Endodermal cell (in vitro differentiated cells): ENCODE results near the gene ADSS2. TPM values are rescaled to one million over a fixed set of nuclear protein-coding genes. Genes with fewer than 3 reads are reported as not detected.

Experiments used
- DNase-seq: peaks from one replicate; pipeline ENCODE4 v3.0.0-alpha.2; 2017
- H3K27ac ChIP-seq: 2 replicates; pipeline ENCODE4 v1.5.1; 2013; ENCODE audit warnings: mild to moderate bottlenecking, low read depth, low read length, moderate library complexity
- H3K27me3 ChIP-seq: 2 replicates; pipeline ENCODE4 v1.6.1; 2013; ENCODE audit warnings: mild to moderate bottlenecking, low read length, moderate library complexity; ENCODE audit not compliant: insufficient read depth, control insufficient read depth, poor library complexity, severe bottlenecking
- H3K36me3 ChIP-seq: 2 replicates; pipeline ENCODE4 v1.7.0; 2013; ENCODE audit warnings: mild to moderate bottlenecking, low read length, moderate library complexity; ENCODE audit not compliant: control insufficient read depth, insufficient read depth
- H3K4me1 ChIP-seq: one replicate; pipeline ENCODE4 v1.7.0; 2013; ENCODE audit warnings: low read length; ENCODE audit not compliant: control insufficient read depth, insufficient read depth
- H3K4me3 ChIP-seq: 2 replicates; pipeline ENCODE4 v1.5.1; 2013; ENCODE audit warnings: mild to moderate bottlenecking, low read length, moderate library complexity
- H3K9ac ChIP-seq: 2 replicates; pipeline ENCODE4 v1.6.1; 2013; ENCODE audit warnings: mild to moderate bottlenecking, low read length, moderate library complexity; ENCODE audit not compliant: poor library complexity, severe bottlenecking; ENCODE audit errors: extremely low read depth
- H3K9me3 ChIP-seq: 2 replicates; pipeline ENCODE4 v1.6.1; 2013; ENCODE audit warnings: mild to moderate bottlenecking, low read length, moderate library complexity; ENCODE audit not compliant: control insufficient read depth
- H3K27ac Mint-ChIP-seq: 2 replicates; pipeline ENCODE4 v1.8.0; 2020; ENCODE audit warnings: mixed read lengths
- H3K27me3 Mint-ChIP-seq: 2 replicates; pipeline ENCODE4 v1.8.0; 2021; ENCODE audit warnings: mild to moderate bottlenecking, mixed read lengths; ENCODE audit not compliant: insufficient read depth
- H3K36me3 Mint-ChIP-seq: 2 replicates; pipeline ENCODE4 v1.8.0; 2020; ENCODE audit warnings: low read depth, mixed read lengths
- H3K4me1 Mint-ChIP-seq: 2 replicates; pipeline ENCODE4 v1.8.0; 2020; ENCODE audit warnings: mixed read lengths
- H3K4me3 Mint-ChIP-seq: 2 replicates; pipeline ENCODE4 v1.8.0; 2020; ENCODE audit warnings: mild to moderate bottlenecking, moderate library complexity, mixed read lengths
- H3K9me3 Mint-ChIP-seq: 2 replicates; pipeline ENCODE4 v1.8.0; 2020; ENCODE audit warnings: mild to moderate bottlenecking, mixed read lengths
- WGBS, 2 experiments: methylation state at CpG; one replicate each; pipeline versions ENCODE4 v1.1.5 to v1.1.7; 2013; ENCODE audit warnings: missing lambda C conversion rate in 2 of 2, mixed read lengths in 1 of 2; ENCODE audit not compliant: insufficient coverage in 1 of 2, insufficient read length in 1 of 2; 5-methylcytosine and 5-hydroxymethylcytosine counted together
- total RNA-seq, 2 donors: library from RNA; stranded (reverse); fragmentation: NEBNext Ultra II Directional in 1 of 2; extraction: Animal tissue kit (Norgen Biotek cat#: 25700) in 1 of 2; gene quantifications; 2 replicates in 1 of 2; 3 replicates in 1 of 2; pipeline ENCODE4 v1.2.1, GENCODE V29; 2021
- TF ChIP-seq, protein P1 (sequence below): fragments of 200-600 bp; sonication (generic); conservative IDR thresholded peaks from 2 replicates; pipeline ENCODE4 v1.5.0; 2021; ENCODE audit warnings: antibody characterized with exemption, mild to moderate bottlenecking

The ADSS2 gene
- total RNA-seq, 2 donors from 2014 or later = 45.9 to 50.2 TPM

DNA sequence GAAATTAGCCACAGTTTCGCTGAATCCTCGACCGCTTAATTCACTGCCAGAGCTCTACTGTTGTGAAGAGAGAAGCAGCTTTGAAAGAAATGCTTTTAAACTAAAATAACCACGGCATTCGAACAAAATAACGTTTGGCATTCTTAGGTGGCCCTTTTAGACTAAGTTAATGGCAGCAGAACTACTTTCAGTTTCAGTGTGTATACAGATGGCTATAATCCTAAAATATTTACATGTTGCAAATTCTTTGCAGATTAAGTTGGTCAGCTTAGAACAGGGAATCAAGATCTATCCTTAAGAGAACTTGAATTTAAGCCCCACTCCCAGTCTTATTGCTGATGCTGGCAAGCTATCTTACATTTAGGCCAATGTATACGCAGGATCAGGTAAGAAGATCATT lies 62.7 kb downstream of the ADSS2 start:
- H3K4me3 Mint-ChIP-seq = no peak overlapping the region
- no peak overlapping the region for H3K4me3 ChIP-seq
- H3K27me3 Mint-ChIP-seq = no peaks in the 10 kb centered on the region
- H3K27ac ChIP-seq = no peak overlapping the region
- peaks cover 8% of the 10 kb centered on the region for H3K4me1 Mint-ChIP-seq
- TF ChIP-seq, protein P1, sequence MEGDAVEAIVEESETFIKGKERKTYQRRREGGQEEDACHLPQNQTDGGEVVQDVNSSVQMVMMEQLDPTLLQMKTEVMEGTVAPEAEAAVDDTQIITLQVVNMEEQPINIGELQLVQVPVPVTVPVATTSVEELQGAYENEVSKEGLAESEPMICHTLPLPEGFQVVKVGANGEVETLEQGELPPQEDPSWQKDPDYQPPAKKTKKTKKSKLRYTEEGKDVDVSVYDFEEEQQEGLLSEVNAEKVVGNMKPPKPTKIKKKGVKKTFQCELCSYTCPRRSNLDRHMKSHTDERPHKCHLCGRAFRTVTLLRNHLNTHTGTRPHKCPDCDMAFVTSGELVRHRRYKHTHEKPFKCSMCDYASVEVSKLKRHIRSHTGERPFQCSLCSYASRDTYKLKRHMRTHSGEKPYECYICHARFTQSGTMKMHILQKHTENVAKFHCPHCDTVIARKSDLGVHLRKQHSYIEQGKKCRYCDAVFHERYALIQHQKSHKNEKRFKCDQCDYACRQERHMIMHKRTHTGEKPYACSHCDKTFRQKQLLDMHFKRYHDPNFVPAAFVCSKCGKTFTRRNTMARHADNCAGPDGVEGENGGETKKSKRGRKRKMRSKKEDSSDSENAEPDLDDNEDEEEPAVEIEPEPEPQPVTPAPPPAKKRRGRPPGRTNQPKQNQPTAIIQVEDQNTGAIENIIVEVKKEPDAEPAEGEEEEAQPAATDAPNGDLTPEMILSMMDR = no peak
- no peak overlapping the region for H3K27ac Mint-ChIP-seq
- peaks cover 4% of the 10 kb centered on the region for H3K4me1 ChIP-seq
- WGBS, 2 experiments = 95 to 97% methylated on average over 5 to 7 of the region's 7 CpGs
- no peaks in the 10 kb centered on the region for H3K9me3 ChIP-seq
- no peak for DNase-seq
- no peaks in the 10 kb centered on the region for H3K36me3 ChIP-seq
- no peaks in the 10 kb centered on the region for H3K36me3 Mint-ChIP-seq
- no peak overlapping the region for H3K9ac ChIP-seq
- H3K9me3 Mint-ChIP-seq = no peaks in the 10 kb centered on the region
- no peaks in the 10 kb centered on the region for H3K27me3 ChIP-seq

DNA sequence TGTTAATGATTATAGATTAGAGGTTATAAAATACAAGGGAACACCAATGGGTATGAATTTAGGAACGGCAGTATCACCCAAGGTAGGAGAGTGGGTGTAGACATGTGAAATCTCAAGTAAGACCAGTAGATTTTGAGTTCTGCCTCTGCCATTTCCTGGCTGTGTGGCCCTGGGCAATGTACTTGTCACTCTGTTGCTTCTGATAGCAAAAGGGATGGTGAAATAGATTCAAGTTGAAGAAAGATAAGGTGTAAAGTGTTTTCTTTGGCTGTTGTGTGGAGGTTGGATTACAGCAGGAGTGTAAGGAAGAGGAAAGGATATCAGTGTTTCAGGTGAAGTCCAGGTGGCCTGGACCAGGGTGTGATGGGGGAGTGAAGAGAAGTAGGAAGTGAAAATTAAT lies 64.3 kb downstream of the ADSS2 start:
- Histone ChIP-seq H3K27me3 (no peaks in the 10 kb centered on the region), H3K27ac (no peak overlapping the region), H3K4me1 (peaks cover 4% of the 10 kb centered on the region), H3K36me3 (no peaks in the 10 kb centered on the region), H3K4me3 (no peak overlapping the region), H3K9me3 (no peaks in the 10 kb centered on the region), H3K9ac (no peak overlapping the region)
- H3K27me3 Mint-ChIP-seq = no peaks in the 10 kb centered on the region
- TF ChIP-seq, protein P1 = no peak
- H3K4me3 Mint-ChIP-seq = no peak overlapping the region
- WGBS, 2 experiments = 89 to 100% methylated on average over 1 of the region's 1 CpG
- H3K4me1 Mint-ChIP-seq = peaks cover 8% of the 10 kb centered on the region
- H3K9me3 Mint-ChIP-seq = no peaks in the 10 kb centered on the region
- DNase-seq = no peak
- H3K36me3 Mint-ChIP-seq = no peaks in the 10 kb centered on the region
- H3K27ac Mint-ChIP-seq = no peak overlapping the region

DNA sequence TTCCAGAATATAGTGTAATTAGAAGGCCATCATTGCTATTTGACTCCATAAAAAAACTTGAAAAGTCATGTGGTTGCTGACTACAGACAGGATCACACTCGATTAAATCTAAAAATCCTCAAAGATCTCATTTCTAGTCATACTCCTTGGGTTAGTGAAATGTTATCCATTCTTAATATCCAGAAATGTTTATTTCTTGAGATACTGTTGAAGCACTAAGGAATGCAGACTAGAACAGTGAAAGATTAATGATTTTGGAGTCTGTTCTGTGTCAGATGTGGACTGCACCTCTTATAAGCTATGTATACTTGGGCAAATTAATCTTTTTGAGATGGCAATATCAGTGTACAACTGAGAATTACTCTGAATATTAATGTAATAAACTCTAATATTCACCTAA lies 65.1 kb downstream of the ADSS2 start:
- Mint-ChIP-seq H3K36me3 (no peaks in the 10 kb centered on the region), H3K9me3 (no peaks in the 10 kb centered on the region), H3K4me3 (no peak overlapping the region), H3K27me3 (no peaks in the 10 kb centered on the region), H3K4me1 (peaks cover 8% of the 10 kb centered on the region), H3K27ac (no peak overlapping the region)
- 100% methylated on average over 1 of the region's 1 CpG; no CpG with 5 or more reads in 1 of the 2 experiments for WGBS, 2 experiments
- no peaks in the 10 kb centered on the region for H3K36me3 ChIP-seq
- no peak overlapping the region for H3K4me3 ChIP-seq
- H3K27me3 ChIP-seq = no peaks in the 10 kb centered on the region
- TF ChIP-seq, protein P1 = no peak
- H3K9ac ChIP-seq = no peak overlapping the region
- DNase-seq = no peak
- H3K4me1 ChIP-seq = peaks cover 4% of the 10 kb centered on the region
- no peaks in the 10 kb centered on the region for H3K9me3 ChIP-seq
- no peak overlapping the region for H3K27ac ChIP-seq
